A549 (cell line): Measurements from ENCODE around the gene OSCP1.

Source experiments
- CEBPB ChIP-seq, 2 experiments: fragments of >200 bp in 1 of 2; sonication (Bioruptor Twin) in 1 of 2; formaldehyde crosslinking in 1 of 2; IDR thresholded peaks; 2 replicates each; pipeline ENCODE4 v1.6.1; 2012 to 2016
- EP300 ChIP-seq, 2 experiments: fragments of >200 bp; sonication (Bioruptor Twin); formaldehyde crosslinking; IDR thresholded peaks; 2 replicates in 1 of 2; 3 replicates in 1 of 2; pipeline ENCODE4 v1.6.1; 2016 to 2017
- HDAC2 ChIP-seq: fragments of 200-600 bp; sonication (generic); IDR thresholded peaks from 2 replicates; pipeline ENCODE4 v1.6.1; 2016
- JUN ChIP-seq, 2 experiments: fragments of >200 bp; sonication (Bioruptor Twin); formaldehyde crosslinking; IDR thresholded peaks; 2 replicates in 1 of 2; 3 replicates in 1 of 2; pipeline ENCODE4 v1.6.1; 2016 to 2017
- JUNB ChIP-seq: fragments of >200 bp; sonication (Bioruptor Twin); formaldehyde crosslinking; IDR thresholded peaks from 2 replicates; pipeline ENCODE4 v1.6.1; 2016
- RAD21 ChIP-seq, 2 experiments: fragments of >200 bp in 1 of 2; sonication (Bioruptor Twin) in 1 of 2; formaldehyde crosslinking in 1 of 2; IDR thresholded peaks in 1 of 2; conservative IDR thresholded peaks in 1 of 2; 2 replicates in 1 of 2; 3 replicates in 1 of 2; pipeline ENCODE4 v1.6.1; 2012 to 2018; ENCODE audit warnings: inconsistent platforms in 1 of 2
- TF ChIP-seq, protein P1 (sequence below): fragments of >200 bp; sonication (Bioruptor Twin); formaldehyde crosslinking; IDR thresholded peaks from 3 replicates; pipeline ENCODE4 v1.5.1; 2016
- TF ChIP-seq, protein P2 (sequence below): fragments of 150-350 bp; IDR thresholded peaks from 2 replicates; pipeline ENCODE4 v1.6.1; 2014; ENCODE audit warnings: low read depth, mild to moderate bottlenecking, low read length

DNA sequence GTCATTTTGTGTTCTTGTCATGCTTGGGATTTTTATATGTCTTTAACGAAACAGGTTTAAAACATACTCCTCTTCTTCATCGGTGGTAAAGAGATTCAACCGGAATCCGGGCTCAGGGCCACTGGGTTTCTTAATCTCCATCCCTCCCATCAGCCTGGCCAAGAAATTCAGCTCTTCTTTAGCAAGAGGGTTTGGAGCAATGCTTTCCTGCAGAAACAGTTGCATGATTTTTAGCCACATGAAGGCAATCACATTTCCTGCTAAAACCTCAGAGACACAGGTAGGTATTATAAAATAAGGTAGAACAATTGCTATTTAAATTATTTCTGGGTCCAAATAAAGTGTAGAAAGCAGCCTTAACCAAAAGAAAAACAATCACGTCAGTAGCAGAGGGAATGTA lies 29.8 kb downstream of the OSCP1 start:
- TF ChIP-seq CEBPB (IDR thresholded peaks at IDR 0.05) (no peak), EP300 (IDR thresholded peaks at IDR 0.05) (no peak), HDAC2 (no peak), JUN (IDR thresholded peaks at IDR 0.05) (no peak), RAD21 (conservative IDR thresholded peaks at IDR 0.05 in 1 of 2, IDR thresholded peaks at IDR 0.05 in 1 of 2) (no peak), JUNB (no peak)
- TF ChIP-seq, protein P1, sequence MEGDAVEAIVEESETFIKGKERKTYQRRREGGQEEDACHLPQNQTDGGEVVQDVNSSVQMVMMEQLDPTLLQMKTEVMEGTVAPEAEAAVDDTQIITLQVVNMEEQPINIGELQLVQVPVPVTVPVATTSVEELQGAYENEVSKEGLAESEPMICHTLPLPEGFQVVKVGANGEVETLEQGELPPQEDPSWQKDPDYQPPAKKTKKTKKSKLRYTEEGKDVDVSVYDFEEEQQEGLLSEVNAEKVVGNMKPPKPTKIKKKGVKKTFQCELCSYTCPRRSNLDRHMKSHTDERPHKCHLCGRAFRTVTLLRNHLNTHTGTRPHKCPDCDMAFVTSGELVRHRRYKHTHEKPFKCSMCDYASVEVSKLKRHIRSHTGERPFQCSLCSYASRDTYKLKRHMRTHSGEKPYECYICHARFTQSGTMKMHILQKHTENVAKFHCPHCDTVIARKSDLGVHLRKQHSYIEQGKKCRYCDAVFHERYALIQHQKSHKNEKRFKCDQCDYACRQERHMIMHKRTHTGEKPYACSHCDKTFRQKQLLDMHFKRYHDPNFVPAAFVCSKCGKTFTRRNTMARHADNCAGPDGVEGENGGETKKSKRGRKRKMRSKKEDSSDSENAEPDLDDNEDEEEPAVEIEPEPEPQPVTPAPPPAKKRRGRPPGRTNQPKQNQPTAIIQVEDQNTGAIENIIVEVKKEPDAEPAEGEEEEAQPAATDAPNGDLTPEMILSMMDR = no peak
- TF ChIP-seq, protein P2, sequence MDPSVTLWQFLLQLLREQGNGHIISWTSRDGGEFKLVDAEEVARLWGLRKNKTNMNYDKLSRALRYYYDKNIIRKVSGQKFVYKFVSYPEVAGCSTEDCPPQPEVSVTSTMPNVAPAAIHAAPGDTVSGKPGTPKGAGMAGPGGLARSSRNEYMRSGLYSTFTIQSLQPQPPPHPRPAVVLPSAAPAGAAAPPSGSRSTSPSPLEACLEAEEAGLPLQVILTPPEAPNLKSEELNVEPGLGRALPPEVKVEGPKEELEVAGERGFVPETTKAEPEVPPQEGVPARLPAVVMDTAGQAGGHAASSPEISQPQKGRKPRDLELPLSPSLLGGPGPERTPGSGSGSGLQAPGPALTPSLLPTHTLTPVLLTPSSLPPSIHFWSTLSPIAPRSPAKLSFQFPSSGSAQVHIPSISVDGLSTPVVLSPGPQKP = no peak
